Neural cell (in vitro differentiated cells): ENCODE data around the gene HEBP1.
"Not testable (repeated sequence)": the region's sequence is repeated elsewhere in the genome, so short reads cannot be mapped to it uniquely, and the experiment has no call there.

Experiments
- CTCF ChIP-seq: fragments of 450-650 bp; IDR thresholded peaks from 2 replicates; pipeline ENCODE4 v1.5.1; 2014; ENCODE audit warnings: antibody characterized with exemption, mild to moderate bottlenecking, moderate library complexity; ENCODE audit not compliant: poor library complexity, severe bottlenecking
- EP300 ChIP-seq: fragments of 450-650 bp; conservative IDR thresholded peaks from 2 replicates; pipeline ENCODE4 v1.6.1; 2014; ENCODE audit warnings: antibody characterized with exemption, mild to moderate bottlenecking, moderate library complexity; ENCODE audit not compliant: poor library complexity, severe bottlenecking
- EZH2 ChIP-seq: fragments of 200-600, 300-800 bp; shearing (Covaris generic), sonication (generic); IDR thresholded peaks from 2 replicates; pipeline ENCODE4 v1.6.1; 2014; ENCODE audit warnings: antibody characterized with exemption, low read length, borderline replicate concordance, mild to moderate bottlenecking; ENCODE audit not compliant: insufficient read depth, poor library complexity, severe bottlenecking
- POLR2AphosphoS5 ChIP-seq: IDR thresholded peaks from 2 replicates; pipeline ENCODE4 v1.6.1; 2012
- RAD21 ChIP-seq: fragments of 450-650 bp; conservative IDR thresholded peaks from 2 replicates; pipeline ENCODE4 v1.6.1; 2014; ENCODE audit warnings: antibody characterized with exemption, mild to moderate bottlenecking, moderate library complexity
- REST ChIP-seq: IDR thresholded peaks from 2 replicates; pipeline ENCODE4 v1.6.1; 2012; ENCODE audit warnings: borderline replicate concordance
- SMC3 ChIP-seq: fragments of 450-650 bp; conservative IDR thresholded peaks from 2 replicates; pipeline ENCODE4 v1.6.1; 2014; ENCODE audit warnings: antibody characterized with exemption, mild to moderate bottlenecking, moderate library complexity; ENCODE audit not compliant: poor library complexity
- TAF1 ChIP-seq: IDR thresholded peaks from 2 replicates; pipeline ENCODE4 v1.6.1; 2012; ENCODE audit warnings: low read depth

GRCh38 chr12:13035335-13035734 lies 35.3 kb upstream of the HEBP1 start:
- not testable (repeated sequence) for TF ChIP-seq CTCF, EP300, TAF1, EZH2, POLR2AphosphoS5, REST, SMC3, RAD21
